Esophagus squamous epithelium (tissue), 4 donors: ENCODE measurements around the gene ZNF516.

Source experiments
- POLR2A ChIP-seq, 4 donors: fragments of 450-650 bp; IDR thresholded peaks; one replicate each; pipeline ENCODE4 v1.6.1; 2017; ENCODE audit warnings: antibody characterized with exemption in 4 of 4, mild to moderate bottlenecking in 4 of 4, moderate library complexity in 3 of 4
- TF ChIP-seq, protein P1 (sequence below), 6 experiments: fragments of 450-650 bp in 4 of 6; fragments of 200-600 bp in 2 of 6; sonication (generic) in 2 of 6; IDR thresholded peaks; one replicate each; pipeline ENCODE4 v1.5.1; 2016 to 2019; ENCODE audit warnings: antibody characterized with exemption in 6 of 6, mild to moderate bottlenecking in 4 of 6, moderate library complexity in 4 of 6

DNA sequence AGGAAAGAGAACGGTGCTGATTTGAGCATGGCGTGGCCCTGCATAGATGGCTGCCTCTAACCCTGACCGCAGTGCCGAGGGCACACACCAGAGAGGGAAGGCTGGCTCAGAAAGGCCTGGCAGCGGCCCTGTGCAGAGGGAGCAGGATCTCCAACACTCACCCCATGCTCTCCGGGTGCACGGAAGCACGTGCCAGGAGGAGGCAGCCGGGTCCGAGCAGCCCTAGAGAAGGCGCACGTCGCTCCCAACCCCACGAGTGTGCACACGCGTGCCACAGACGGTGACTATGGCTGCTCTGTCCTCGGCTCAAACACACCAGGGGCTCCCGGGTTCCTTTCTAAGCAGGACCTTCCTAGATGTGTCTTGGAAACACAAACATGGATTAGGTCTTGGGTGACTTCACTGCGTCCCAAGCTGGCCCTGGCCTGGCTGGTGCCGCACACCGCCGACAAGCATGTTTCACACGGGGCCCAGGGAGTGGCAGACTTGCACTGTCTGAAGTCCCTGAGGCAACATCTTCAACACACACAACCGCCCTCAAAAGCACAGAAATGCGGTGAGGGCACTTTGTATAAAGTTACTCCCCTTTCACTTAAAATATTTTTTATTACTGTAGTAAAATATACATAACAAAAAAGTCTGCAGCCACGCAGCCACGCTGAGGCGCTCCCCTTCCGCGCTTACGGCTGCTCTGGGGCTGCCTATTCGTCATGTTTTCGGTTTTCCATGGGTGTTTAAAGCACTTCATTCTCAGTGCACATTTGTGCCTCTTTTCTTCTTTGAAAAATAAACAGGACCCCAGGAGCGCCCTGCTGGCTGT, 110.0 kb downstream of the ZNF516 start:
- TF ChIP-seq, protein P1, sequence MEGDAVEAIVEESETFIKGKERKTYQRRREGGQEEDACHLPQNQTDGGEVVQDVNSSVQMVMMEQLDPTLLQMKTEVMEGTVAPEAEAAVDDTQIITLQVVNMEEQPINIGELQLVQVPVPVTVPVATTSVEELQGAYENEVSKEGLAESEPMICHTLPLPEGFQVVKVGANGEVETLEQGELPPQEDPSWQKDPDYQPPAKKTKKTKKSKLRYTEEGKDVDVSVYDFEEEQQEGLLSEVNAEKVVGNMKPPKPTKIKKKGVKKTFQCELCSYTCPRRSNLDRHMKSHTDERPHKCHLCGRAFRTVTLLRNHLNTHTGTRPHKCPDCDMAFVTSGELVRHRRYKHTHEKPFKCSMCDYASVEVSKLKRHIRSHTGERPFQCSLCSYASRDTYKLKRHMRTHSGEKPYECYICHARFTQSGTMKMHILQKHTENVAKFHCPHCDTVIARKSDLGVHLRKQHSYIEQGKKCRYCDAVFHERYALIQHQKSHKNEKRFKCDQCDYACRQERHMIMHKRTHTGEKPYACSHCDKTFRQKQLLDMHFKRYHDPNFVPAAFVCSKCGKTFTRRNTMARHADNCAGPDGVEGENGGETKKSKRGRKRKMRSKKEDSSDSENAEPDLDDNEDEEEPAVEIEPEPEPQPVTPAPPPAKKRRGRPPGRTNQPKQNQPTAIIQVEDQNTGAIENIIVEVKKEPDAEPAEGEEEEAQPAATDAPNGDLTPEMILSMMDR (IDR thresholded peaks at IDR 0.05), result no peak
- TF ChIP-seq POLR2A (IDR thresholded peaks at IDR 0.05), result no peak
